HG03064 (cell line): ENCODE data around the gene CAPN13.
"Not testable (repeated sequence)": the region's sequence is repeated elsewhere in the genome, so short reads cannot be mapped to it uniquely, and the experiment has no call there.

ENCODE experiments used
- ATAC-seq: cut with Tn5 transposase; IDR thresholded peaks from one replicate; pipeline ENCODE4 v1.9.1; 2021; ENCODE audit warnings: low read depth; ENCODE audit not compliant: unreplicated experiment

The CAPN13 gene

GRCh38 chr2:30706534-30707303 is 100.5 kb downstream of the CAPN13 start:
- ATAC-seq: no peak

- ATAC-seq: no peak
These were observed 101.3 kb downstream of the CAPN13 start for GRCh38 chr2:30705711-30706533.

- no peak for ATAC-seq
These were observed 102.2 kb downstream of the CAPN13 start for GRCh38 chr2:30705056-30705455.

GRCh38 chr2:30704309-30705020 is 102.8 kb downstream of the CAPN13 start:
- ATAC-seq: no peak

- no peak for ATAC-seq
These were observed 104.6 kb downstream of the CAPN13 start for GRCh38 chr2:30702694-30703093.

GRCh38 chr2:30701782-30702181 is 105.5 kb downstream of the CAPN13 start:
- ATAC-seq: no peak

GRCh38 chr2:30697242-30698103 is 109.8 kb downstream of the CAPN13 start:
- not testable (repeated sequence) for ATAC-seq

- no peak for ATAC-seq
These were observed 111.5 kb downstream of the CAPN13 start for GRCh38 chr2:30695749-30696148.

- ATAC-seq: no peak
These were observed 112.8 kb downstream of the CAPN13 start for GRCh38 chr2:30694286-30695055.

GRCh38 chr2:30693821-30694281 is 113.4 kb downstream of the CAPN13 start:
- ATAC-seq: no peak

GRCh38 chr2:30692829-30693275 is 114.4 kb downstream of the CAPN13 start:
- ATAC-seq: no peak

- ATAC-seq: no peak
These were observed 115.1 kb downstream of the CAPN13 start for GRCh38 chr2:30691948-30692828.

GRCh38 chr2:30691091-30691947 is 115.9 kb downstream of the CAPN13 start:
- ATAC-seq: no peak

- no peak for ATAC-seq
These were observed 117.1 kb downstream of the CAPN13 start for GRCh38 chr2:30690126-30690561.

- no peak for ATAC-seq
These were observed 117.6 kb downstream of the CAPN13 start for GRCh38 chr2:30689496-30690125.

- ATAC-seq: no peak
These were observed 118.3 kb downstream of the CAPN13 start for GRCh38 chr2:30688956-30689401.

GRCh38 chr2:30686669-30687068 is 120.6 kb downstream of the CAPN13 start:
- no peak for ATAC-seq
